Adipocyte (in vitro differentiated cells): Measurements from ENCODE around the gene WWC1.

ENCODE experiments used
- DNase-seq: peaks from one replicate; pipeline ENCODE4 v3.0.0-alpha.2; 2015; ENCODE audit warnings: low read depth
- H3K27me3 ChIP-seq: replicated peaks from 2 replicates; pipeline ENCODE4 v1.7.0; 2013; ENCODE audit warnings: mild to moderate bottlenecking, low read length, moderate library complexity; ENCODE audit not compliant: control insufficient read depth, insufficient read depth
- H3K36me3 ChIP-seq: 2 replicates; pipeline ENCODE4 v1.7.0; 2013; ENCODE audit warnings: low read length, mild to moderate bottlenecking, moderate library complexity; ENCODE audit not compliant: control insufficient read depth, insufficient read depth, severe bottlenecking
- H3K4me1 ChIP-seq: 2 replicates; pipeline ENCODE4 v1.7.0; 2013; ENCODE audit warnings: mild to moderate bottlenecking, low read length, moderate library complexity; ENCODE audit not compliant: control insufficient read depth, insufficient read depth
- H3K4me3 ChIP-seq: 2 replicates; pipeline ENCODE4 v1.7.0; 2013; ENCODE audit warnings: mild to moderate bottlenecking, low read length, moderate library complexity
- H3K9ac ChIP-seq: 2 replicates; pipeline ENCODE4 v1.7.0; 2013; ENCODE audit warnings: mild to moderate bottlenecking, low read length, moderate library complexity
- H3K9me3 ChIP-seq: 2 replicates; pipeline ENCODE4 v1.7.0; 2013; ENCODE audit warnings: mild to moderate bottlenecking, low read length, moderate library complexity; ENCODE audit not compliant: control insufficient read depth

WWC1 gene

DNA sequence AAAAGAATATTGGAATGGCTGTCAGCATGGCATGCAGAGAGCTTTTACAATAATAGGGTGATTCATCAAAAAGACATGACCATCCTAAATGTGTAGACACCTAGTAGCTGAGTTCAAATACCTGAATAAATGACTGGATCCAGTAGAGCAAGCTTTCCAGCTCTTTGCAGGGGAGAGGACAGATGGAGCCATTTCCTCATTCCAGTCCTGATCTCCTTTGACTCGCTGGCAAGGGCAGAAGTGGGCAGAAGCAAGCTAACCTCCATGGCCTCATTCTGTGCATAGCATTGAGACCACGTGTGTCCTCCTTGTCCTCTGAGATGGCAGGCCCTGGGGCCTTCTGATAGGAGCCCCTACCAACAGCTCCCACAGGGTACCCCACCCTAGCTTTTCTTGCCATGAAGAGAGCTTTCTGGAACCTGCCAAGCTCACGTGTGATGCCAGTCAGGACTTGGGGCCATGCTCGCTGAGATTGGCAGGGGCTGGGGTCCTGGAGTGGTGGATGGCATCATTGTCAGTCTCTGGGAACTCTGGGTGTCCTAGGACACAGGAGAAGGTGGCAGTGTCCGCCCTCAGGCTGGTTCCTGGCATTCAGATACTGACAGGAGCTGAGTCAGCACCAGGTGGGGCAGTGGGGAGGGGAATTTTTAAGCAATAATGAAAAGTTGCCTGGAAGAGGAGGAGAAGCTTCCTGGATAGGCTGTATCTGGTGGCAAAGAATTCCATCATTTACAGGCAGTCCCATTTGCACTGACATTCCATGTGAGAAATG is 33.6 kb downstream of the WWC1 start:
- Histone ChIP-seq H3K36me3 (no peaks in the 10 kb centered on the region), H3K9me3 (no peaks in the 10 kb centered on the region), H3K4me1 (peaks cover 16% of the 10 kb centered on the region), H3K27me3 (no peaks in the 10 kb centered on the region), H3K9ac (no peak overlapping the region), H3K4me3 (no peak overlapping the region)
- no peak for DNase-seq

DNA sequence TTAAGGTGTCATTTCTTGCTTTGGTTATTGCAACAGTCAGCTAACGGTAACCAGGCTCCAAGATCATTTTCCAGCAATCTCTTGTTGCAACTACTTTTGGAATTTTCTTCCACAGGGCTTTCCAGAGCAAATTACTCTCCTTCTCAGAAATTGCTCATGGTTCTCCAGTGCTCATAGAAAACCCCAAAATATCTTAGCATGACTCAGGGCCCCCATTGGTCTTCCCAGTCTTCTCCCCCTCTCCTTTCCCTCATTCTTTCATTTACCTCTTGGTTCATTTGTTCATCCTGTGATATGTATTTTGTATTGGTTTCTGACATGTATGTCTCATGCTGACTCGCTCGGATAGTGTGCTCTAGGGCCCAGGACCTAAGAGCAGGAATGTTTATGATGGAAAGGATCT is 35.6 kb downstream of the WWC1 start:
- no peaks in the 10 kb centered on the region for H3K36me3 ChIP-seq
- peaks cover 16% of the 10 kb centered on the region for H3K4me1 ChIP-seq

DNA sequence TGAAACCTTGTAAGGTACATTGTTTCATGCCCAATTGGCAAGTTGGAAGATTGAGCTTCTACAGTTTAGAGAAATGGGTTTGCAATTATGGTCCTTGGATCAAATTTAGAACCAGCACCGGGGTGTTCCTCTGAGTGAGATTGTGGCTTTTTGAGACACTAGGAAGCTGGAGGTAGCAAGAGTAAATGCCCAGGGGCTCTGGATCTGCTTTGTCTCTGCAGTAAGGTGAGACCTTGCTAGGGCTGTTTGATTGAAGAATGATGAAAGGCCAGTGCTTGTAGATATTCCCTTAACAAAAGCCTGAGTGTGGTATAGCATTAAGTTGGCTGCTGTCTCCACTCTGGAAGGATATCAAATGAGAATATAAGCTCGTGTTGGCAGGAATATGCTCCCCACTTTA is 36.0 kb downstream of the WWC1 start:
- Histone ChIP-seq H3K9me3 (no peaks in the 10 kb centered on the region), H3K4me3 (no peak overlapping the region), H3K4me1 (peaks cover 16% of the 10 kb centered on the region), H3K36me3 (no peaks in the 10 kb centered on the region), H3K9ac (no peak overlapping the region), H3K27me3 (no peaks in the 10 kb centered on the region)
- no peak for DNase-seq

More for the DNA sequence above, 35.6 kb downstream of the WWC1 start:
- Histone ChIP-seq H3K9me3 (no peaks in the 10 kb centered on the region), H3K9ac (no peak overlapping the region), H3K27me3 (no peaks in the 10 kb centered on the region), H3K4me3 (no peak overlapping the region)
- DNase-seq = peak; percentile 16

DNA sequence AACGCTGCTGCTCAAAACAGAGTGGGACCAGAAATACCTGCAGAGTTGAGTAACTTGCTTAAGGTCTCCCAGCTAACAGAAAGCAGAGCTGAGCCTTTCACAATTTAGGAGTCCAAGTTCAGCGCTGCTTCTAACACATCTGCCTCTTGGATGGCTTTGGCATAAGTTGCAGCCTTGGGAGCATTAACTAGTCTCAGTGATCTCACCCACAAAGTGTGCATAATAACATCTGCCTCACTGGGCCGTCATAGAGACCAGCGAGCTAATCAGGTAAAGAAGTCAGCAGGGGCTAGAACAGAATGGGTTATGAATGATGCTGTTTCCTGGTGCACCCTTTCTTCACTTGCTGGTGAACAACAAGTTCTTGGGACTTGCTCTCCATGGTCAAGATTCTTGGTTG is 36.5 kb downstream of the WWC1 start:
- Histone ChIP-seq H3K9me3 (no peaks in the 10 kb centered on the region), H3K27me3 (no peaks in the 10 kb centered on the region), H3K4me3 (no peak overlapping the region), H3K36me3 (no peaks in the 10 kb centered on the region), H3K9ac (no peak overlapping the region), H3K4me1 (peaks cover 16% of the 10 kb centered on the region)
- DNase-seq = peak; percentile 12

DNA sequence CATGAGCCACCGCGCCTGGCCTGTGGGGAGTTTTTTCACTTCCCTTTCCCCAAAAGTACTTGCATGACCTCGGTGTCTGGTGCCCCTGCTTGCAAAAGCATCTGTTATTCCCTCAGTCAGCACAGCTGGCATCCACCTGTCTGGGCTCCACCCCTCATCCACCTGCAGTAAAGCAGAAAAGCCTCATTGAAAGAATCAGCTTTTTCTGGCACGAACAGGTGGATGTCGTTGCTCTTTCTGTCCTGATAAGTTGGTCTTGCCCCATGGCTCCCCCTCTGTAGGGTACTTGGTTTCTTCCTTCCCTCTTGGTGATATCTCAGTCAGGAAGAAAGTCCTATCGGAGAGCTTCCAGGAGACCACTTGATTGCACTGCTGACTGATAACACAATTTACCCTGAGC is 37.4 kb downstream of the WWC1 start:
- H3K4me3 ChIP-seq = no peak overlapping the region
- no peak overlapping the region for H3K9ac ChIP-seq
- H3K4me1 ChIP-seq = peaks cover 16% of the 10 kb centered on the region
- H3K36me3 ChIP-seq = no peaks in the 10 kb centered on the region
- no peak for DNase-seq
- no peaks in the 10 kb centered on the region for H3K27me3 ChIP-seq
- H3K9me3 ChIP-seq = no peaks in the 10 kb centered on the region

DNA sequence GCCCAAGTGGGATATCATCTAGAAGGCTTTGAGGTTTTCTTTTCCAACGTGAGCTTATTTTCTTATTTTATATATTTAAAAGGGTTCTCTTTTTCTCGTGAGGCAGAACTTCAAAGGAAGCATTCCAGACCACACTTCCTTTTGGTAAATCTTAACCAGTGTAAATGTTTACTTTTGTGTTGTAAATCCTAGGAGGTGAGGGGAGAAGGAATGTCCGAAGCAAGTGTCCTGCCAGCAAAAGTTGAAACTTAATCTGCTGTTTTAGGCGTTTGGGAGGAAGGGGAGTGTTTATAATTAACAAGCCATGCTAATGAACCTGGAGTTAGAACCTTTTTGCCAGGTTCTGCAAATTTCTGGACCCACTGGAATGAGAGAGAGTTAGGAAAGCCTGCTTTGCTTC is 37.9 kb downstream of the WWC1 start:
- H3K9me3 ChIP-seq = no peaks in the 10 kb centered on the region
- H3K27me3 ChIP-seq = no peaks in the 10 kb centered on the region
- no peak for DNase-seq
- no peak overlapping the region for H3K9ac ChIP-seq
- H3K4me1 ChIP-seq = peaks cover 18% of the 10 kb centered on the region
- no peaks in the 10 kb centered on the region for H3K36me3 ChIP-seq
- H3K4me3 ChIP-seq = no peak overlapping the region

DNA sequence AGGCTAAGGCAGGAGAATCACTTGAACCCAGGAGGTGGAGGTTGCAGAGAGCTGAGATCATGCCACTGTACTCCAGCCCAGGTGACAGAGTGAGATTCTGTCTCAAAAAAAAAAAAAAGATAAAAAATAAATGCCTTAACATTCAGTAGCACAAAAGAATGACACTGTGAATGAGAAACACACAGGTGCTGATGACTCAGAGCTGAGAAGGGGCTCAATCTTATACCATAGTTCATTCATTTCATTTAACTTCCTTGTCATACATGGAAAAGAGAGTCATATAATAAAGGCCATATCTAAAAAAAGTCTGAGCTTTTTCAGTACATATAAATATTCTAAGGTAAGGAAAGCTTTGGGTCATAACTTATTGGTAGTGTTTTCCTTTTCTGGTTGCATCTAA is 40.6 kb downstream of the WWC1 start:
- no peak overlapping the region for H3K9ac ChIP-seq
- no peaks in the 10 kb centered on the region for H3K27me3 ChIP-seq

DNA sequence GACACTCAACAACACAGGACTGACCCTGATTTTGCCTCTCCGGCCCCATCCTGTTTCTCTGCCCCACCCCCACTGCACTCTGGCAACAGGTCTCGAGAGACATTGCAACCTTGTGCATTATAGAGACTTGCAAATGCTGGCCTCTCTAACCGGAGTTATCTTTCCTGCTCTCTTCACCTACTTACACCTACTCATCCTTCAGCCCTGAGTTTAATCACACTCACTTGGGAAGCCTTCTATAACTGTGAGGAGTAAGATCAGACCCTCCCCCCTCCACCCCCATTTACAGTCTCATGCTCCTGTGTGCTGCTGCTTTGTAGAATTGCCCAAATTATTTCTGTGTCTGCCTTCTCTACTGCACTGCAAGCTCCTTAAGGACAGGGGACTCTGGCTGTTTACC is 42.8 kb downstream of the WWC1 start:
- H3K4me1 ChIP-seq = peaks cover 5% of the 10 kb centered on the region
- DNase-seq = no peak
- H3K4me3 ChIP-seq = no peak overlapping the region

More for the DNA sequence above, 40.6 kb downstream of the WWC1 start:
- peaks cover 16% of the 10 kb centered on the region for H3K4me1 ChIP-seq
- DNase-seq = no peak
- no peaks in the 10 kb centered on the region for H3K9me3 ChIP-seq
- no peak overlapping the region for H3K4me3 ChIP-seq
- no peaks in the 10 kb centered on the region for H3K36me3 ChIP-seq

DNA sequence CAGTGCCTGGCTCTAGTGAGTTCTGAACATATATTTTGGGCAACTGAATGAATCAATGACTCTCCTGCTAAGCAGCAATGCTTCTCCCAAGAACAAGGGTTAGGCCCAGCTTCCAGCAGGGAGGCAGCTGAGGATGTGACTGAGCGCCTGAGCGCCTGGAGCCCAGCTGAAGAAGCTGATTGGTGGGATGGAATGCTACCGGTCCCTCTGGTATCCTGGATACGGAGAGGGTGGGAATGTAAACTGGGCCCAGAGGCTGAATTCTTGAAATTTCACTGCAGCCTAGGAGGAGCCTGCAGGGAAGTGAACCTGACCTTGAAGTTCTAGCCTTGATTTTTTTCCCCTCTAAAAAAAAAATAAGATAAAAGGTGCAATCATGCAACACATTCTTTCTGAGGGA is 43.2 kb downstream of the WWC1 start:
- peaks cover 5% of the 10 kb centered on the region for H3K4me1 ChIP-seq
- H3K36me3 ChIP-seq = no peaks in the 10 kb centered on the region
- H3K9me3 ChIP-seq = no peaks in the 10 kb centered on the region
- no peak overlapping the region for H3K9ac ChIP-seq
- H3K27me3 ChIP-seq = no peaks in the 10 kb centered on the region
- peak; percentile 24 for DNase-seq
- no peak overlapping the region for H3K4me3 ChIP-seq

More for the DNA sequence above, 42.8 kb downstream of the WWC1 start:
- Histone ChIP-seq H3K9ac (no peak overlapping the region), H3K27me3 (no peaks in the 10 kb centered on the region), H3K9me3 (no peaks in the 10 kb centered on the region), H3K36me3 (no peaks in the 10 kb centered on the region)

DNA sequence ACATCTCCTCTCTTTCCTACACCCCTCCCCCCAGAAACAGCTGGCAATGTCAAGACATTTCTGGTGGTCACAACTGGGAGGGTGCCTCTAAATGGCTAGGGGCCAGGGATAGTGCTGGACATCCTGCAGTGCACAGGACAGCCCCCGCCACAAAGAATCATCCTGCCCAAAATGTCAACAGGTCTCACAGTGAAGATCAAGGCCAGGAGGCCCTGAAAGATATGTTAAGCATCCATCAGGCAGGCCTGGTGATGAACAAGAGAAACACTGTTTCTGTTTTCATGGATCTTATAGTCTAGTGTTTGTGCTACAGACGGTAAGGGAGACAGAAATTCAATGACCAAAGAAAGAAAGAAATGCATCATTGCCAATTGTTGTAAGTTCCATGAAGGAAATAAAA is 45.9 kb downstream of the WWC1 start:
- Histone ChIP-seq H3K9ac (no peak overlapping the region), H3K4me1 (peaks cover 5% of the 10 kb centered on the region), H3K4me3 (no peak overlapping the region), H3K36me3 (no peaks in the 10 kb centered on the region), H3K9me3 (no peaks in the 10 kb centered on the region), H3K27me3 (no peaks in the 10 kb centered on the region)
- DNase-seq = no peak

DNA sequence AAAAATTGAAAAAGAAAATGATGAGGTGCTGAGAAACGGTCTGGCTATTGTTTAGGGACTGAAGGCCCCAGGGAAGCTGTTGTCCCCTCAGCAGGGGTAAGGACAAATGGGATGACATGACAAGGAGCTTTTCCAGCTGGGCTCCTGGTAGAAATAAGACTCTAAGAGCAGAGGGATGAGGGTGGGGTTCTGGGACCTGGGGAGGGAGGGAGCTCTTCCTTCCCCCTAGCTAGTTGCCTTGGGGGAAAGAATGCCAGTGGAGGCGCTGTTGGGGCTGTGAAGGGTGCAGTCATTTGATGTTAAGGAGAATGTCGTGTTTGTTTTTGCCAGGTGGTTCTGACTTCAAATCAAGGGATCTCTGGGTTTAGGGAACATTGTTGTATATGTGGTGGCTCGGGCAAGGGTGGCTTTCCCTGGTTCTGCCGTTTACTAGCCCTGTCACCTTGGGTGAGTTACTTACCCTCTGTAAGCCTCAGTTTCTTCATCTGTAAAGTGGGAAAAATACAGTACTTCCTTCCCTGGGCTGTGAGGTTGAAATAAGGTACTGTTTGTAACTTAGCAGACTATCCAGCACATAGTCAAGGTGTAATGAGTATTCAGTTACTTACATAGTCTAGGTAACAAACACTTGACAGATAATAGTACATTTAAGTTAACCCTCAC is 47.8 kb downstream of the WWC1 start:
- Histone ChIP-seq H3K4me3 (no peak overlapping the region), H3K36me3 (no peaks in the 10 kb centered on the region), H3K4me1 (peaks cover 4% of the 10 kb centered on the region), H3K9me3 (no peaks in the 10 kb centered on the region), H3K9ac (no peak overlapping the region), H3K27me3 (no peaks in the 10 kb centered on the region)
- DNase-seq = no peak
